CMK (cell line): ENCODE results near the gene FAM32A.

Experiments used
- DNase-seq: peaks from one replicate; pipeline ENCODE4 v3.0.0-alpha.2; 2010; ENCODE audit warnings: low read depth

FAM32A gene

DNA sequence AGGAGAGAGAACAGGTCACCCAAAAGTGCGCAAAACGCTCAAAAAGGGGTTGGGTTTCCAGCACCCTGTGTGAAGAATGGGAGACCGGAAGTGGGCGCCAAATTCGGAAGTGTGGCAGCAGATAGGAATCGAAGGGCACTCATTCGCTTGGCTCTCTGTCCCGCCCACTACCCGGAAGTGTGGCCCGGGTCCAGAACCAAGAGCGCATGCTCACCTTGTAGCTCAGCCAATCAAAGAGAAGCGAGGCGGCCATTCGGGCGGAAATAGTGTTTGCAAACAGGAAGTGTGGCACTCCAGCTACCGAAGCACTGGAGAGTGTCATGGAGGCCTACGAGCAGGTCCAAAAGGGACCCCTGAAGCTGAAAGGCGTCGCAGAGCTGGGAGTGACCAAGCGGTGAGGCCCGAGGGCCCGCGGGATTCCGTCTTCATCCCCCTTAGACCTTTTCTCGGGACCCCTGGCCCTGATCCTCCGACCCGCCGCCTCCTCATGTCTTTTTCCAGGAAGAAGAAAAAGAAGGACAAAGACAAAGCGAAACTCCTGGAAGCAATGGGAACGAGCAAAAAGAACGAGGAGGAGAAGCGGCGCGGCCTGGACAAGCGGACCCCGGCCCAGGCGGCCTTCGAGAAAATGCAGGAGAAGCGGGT lies at the start of gene FAM32A:
TSS of gene FAM32A (plus strand) at position 288 of the 645 bp plus-strand sequence. CDS start at position 321, 33 bp downstream.
- peak; percentile 99 for DNase-seq

DNA sequence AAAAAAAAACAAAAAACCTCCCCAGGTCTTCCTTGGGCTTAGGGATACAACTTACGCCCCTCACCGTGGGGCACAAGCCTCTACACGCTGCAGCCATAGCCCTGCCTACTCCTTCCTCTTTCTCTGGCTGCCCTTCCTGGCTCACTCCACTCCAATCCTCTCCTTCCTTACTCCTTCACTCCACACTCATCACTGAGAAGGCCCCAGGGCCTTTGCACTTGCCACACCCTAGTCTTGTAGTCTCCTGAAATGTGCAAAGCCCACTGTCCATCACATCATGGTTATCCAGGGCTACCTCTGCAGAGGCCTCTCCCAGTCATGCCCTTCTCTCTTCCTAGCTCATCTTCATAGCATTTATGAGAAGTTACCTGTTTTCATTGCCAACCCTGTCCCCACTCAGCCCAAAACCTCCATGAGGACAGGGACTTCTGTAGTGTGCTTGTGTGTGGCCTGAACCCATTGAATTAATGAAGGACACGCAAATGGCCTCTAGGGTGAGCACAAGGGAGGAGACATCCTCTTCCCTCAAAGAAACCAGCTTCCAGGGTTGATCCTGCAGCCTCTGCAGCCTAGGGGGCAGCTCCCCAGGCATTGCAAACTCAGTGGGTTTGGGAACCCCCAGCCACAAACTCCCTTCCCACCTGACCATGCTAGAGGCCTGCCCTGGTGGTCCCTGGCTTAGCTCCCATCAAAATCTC lies 49.6 kb upstream of the FAM32A start:
- no peak for DNase-seq

GRCh38 chr19:16136185-16136999 lies 48.8 kb upstream of the FAM32A start:
- no peak for DNase-seq

GRCh38 chr19:16139752-16140151 lies 45.5 kb upstream of the FAM32A start:
- peak; percentile 100 for DNase-seq

DNA sequence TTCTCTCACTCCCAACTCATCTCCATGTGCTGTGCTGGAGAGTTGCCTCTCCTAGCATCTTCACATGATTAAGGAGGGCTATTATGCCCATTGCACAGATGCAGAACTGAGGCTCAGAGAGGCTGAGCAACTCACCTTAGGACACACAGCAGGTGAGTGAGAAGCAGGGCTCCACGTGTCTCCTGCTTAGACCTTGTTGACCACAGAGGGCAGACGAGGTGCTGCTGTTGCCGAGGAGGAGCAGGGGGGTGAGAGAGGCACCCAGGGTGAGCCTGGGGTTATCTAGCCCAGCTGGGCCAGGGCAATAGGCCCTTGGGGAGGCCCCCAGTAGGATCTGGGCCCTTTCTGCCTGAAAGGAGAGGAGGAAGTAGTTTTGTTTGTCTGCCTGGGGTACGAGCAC lies 44.2 kb upstream of the FAM32A start:
- peak; percentile 82 for DNase-seq

- no peak for DNase-seq
Measured at GRCh38 chr19:16142032-16142580, 43.1 kb upstream of the FAM32A start.

- no peak for DNase-seq
Measured at GRCh38 chr19:16143399-16144215, 41.6 kb upstream of the FAM32A start, which contains the start of gene HSH2D. HSH2D (plus strand) TSS chr19:16143685; CDS start chr19:16148751, 5,066 bp downstream.

DNA sequence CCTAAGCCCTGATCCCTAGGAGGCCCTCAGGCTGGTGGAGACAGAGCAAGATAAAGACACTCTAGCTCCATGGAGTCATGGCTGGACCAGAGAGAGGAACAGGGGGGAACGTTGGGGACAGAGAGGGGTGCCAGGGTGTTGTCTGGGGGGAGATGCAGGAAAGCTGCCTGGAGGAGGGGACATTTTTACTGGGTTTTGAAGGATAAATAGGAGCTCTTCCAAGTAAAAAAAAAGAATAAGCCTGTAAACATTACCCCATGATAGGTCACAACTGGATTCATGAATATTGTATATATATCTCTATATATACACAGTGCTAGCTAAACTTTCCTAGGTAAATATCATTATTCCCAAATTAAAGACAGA lies 41.0 kb upstream of the FAM32A start:
- DNase-seq: no peak

DNA sequence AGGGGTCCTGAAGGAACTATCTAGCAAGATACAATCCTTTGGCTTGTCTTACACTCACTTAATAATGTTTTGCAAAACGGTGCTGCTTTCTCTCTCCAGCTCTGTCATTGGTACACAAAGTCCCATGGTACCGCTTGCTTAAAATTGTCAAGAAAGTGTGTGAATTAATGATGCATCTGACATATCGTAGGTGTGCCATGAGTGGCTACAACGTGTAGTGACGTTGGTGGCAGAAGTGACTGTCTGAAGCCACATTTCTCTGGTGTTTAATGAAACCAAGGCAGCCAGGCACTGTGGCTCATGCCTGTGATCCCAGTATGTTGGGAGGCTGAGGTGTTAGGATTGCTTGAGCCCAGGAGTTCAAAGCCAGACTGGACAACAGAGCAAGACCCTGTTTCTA lies 39.1 kb upstream of the FAM32A start:
- DNase-seq: no peak

DNA sequence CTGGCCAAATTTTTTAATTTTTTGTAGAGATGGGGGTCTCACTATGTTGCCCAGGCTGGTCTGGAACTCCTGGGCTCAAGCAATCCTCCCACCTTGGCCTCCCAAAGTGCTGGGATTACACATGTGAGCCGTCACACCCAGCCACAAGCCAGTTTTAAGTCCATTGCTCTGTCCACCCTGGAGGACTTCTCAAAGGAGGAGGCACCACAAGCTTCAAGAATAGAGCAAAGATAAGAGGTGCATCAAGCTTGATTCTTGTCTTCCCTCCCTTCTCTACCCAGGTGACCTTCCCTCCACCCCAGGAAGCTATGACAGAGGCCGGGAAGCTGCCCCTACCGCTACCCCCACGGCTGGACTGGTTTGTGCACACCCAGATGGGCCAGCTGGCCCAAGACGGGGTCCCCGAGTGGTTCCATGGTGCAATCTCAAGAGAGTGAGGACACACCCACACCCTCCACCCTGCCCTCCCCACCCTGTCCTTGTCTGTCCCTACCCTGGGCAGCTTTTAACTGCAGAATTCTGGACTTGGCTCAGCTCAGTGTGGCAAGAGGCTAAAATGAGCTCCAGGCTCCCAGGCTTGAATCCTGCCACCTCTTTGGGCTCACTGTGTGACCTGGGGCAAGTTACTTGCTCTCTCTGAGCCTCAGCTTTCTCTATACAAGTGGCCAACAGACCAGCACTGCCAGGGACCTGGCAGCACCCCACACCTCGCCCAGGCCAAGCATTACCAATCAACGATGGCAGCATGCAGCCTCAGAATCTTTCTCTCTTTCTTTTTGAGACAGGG lies 36.6 kb upstream of the FAM32A start:
- DNase-seq: no peak

DNA sequence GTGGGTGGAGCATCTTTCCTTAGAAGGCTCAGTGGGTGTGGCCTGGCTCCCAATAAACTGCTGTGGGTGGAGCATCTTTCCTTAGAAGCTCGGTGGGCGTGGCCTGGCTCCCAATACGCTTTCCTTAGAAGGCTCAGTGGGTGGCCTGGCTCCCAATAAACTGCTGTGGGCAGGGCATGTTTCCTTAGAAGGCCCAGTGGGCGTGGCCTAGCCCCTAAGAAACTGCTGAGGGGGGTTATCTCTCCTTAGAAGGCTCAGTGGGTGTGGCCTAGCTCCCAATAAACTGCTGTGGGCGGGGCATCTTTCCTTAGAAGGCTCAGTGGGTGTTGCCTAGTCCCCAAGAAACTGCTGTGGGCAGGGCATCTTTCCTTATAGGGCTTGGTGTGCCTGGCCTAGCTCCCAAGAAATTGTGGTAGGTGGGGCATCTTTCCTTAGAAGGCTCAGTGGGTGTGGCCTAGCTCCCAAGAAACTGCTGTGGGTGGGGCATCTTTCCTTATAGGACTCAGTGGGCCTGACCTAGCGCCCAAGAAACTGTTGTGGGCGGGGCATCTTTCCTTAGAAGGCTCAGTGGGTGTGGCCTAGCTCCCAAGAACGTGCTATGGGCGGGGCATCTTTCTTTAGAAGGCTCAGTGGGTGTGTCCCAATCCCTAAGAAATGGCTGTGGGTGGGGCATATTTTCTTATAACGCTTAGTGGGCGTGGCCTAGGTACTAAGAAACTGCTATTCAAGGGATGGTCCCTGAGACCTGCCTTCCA lies 31.5 kb upstream of the FAM32A start:
- DNase-seq: peak; percentile 43

DNA sequence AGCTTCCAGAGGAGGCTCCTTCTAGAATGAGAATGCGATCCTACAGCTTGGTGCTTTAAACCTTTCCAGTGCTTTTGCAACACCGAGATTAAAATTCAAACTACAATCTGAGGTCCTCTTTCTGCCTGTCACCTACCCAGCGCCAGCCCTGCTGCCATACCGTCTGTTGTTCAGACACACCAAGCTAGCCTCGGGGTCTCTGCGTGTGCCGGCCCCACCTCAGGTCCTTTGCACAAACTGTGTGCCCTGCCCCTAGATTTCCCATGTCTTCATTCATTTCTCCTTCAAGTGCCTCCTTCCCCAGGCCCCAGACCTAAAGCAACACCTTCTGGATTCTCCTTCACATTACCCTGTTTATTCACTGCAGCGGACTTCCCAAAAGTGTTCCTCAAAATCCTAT lies 30.7 kb upstream of the FAM32A start:
- DNase-seq: no peak

- no peak for DNase-seq
Measured at GRCh38 chr19:16155128-16155527, 30.1 kb upstream of the FAM32A start.

GRCh38 chr19:16156904-16157303 lies 28.3 kb upstream of the FAM32A start:
- DNase-seq: no peak

DNA sequence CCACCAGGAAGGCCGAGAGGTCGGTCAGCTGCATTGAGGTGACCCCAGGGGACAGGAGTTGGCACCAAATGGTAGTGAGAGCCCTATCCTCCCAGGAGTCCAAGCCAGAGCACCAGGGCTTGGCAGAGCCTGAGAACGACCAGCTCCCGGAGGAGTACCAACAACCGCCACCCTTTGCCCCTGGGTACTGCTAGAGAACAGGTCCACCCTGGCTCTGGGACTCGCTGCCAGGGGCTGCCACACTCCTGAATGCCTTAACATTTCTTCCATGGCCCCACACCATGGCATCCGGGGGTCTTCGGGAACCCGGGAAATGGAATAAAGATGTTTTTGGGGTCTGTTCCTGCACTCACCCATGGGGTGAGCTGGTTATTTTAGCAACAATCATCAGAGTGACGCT lies 27.6 kb upstream of the FAM32A start:
- no peak for DNase-seq

DNA sequence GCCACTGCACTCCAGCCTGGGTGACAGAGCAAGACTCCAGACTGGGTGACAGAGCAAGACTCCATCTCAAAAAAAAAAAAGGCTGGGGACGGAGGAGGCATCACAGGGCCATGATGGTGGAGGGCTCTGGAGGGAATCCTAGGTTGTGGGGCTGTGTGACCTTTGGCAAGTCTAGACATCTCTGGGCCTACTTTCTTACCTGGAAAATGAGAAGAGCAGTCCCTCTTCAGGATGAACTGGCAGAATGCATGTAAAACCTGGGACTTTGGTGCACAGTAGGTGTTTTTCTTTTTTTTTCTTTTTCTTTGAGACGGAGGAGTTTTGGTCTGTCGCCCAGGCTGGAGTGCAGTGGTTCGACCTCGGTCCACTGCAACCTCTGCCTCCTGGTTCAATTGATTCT lies 25.6 kb upstream of the FAM32A start:
- DNase-seq: no peak

- no peak for DNase-seq
Measured at GRCh38 chr19:16160445-16160942, 24.7 kb upstream of the FAM32A start.

GRCh38 chr19:16160943-16161560 lies 24.2 kb upstream of the FAM32A start:
- no peak for DNase-seq

DNA sequence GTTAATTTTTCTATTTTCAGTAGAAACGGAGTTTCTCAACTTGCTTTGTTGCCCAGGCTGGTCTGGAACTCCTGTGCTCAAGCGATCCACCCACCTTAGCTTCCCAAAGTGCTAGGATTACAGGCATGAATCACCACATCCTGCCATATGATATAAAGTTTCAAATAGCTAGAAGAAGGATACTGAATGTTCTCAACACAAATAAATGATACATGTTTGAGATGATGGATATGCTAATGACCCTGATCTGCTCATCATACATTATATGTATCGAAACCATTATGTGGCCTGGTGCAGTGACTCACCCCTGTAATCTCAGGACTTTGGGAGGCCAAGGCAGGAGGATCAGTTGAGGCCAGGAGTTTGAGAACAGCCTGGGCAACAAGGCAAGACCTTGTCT lies 23.4 kb upstream of the FAM32A start:
- DNase-seq: no peak
